ENCODE data around the gene UBE2QL1. TPM values are rescaled to one million over a fixed set of nuclear protein-coding genes. Genes with fewer than 3 reads are reported as not detected.

The UBE2QL1 gene
- total and polyA plus RNA-seq, 2 of the 8 experiments (the other 6 are each of a cell fraction or from before 2014, with no cell fraction given) = 0.43 to 0.65 TPM

GRCh38 chr5:6405591-6405990 lies 43.1 kb upstream of the UBE2QL1 start:
- Histone ChIP-seq H2BK20ac (ENCODE audit: low read length) (no peak overlapping the region), H4K91ac (replicated peaks; ENCODE audit: insufficient read length, low read length) (no peak overlapping the region), H3K27me3 (replicated peaks in 1 of 4; ENCODE audit: control insufficient read depth in 3 of 4, extremely low read depth in 1 of 4, insufficient read depth in 3 of 4, low read length in 3 of 4) (peaks cover 0 to 1% (median 0%) of the 10 kb centered on the region in 4 experiments; a peak in 1 of 7 replicates), H3K27ac (ENCODE audit: low read depth, low read length) (no peak overlapping the region), H4K5ac (ENCODE audit: insufficient read length, low read depth, low read length) (no peak overlapping the region), H3K23ac (ENCODE audit: insufficient read length) (no peak overlapping the region), H3K4me3 (ENCODE audit: extremely low read depth in 1 of 4, insufficient read depth in 2 of 4, low read depth in 3 of 4, low read length in 4 of 4) (no peak overlapping the region), H3K4me1 (replicated peaks in 1 of 4; ENCODE audit: control insufficient read depth in 3 of 4, insufficient read depth in 4 of 4, low read length in 3 of 4) (no peaks in the 10 kb centered on the region), H3K14ac (ENCODE audit: insufficient read length) (no peak overlapping the region), H2BK120ac (replicated peaks; ENCODE audit: low read depth, low read length) (no peak overlapping the region), H2BK5ac (ENCODE audit: low read depth, low read length) (no peak overlapping the region), H2AK5ac (ENCODE audit: low read depth, low read length) (no peak overlapping the region), H3K9ac (replicated peaks in 1 of 4; ENCODE audit: extremely low read depth in 1 of 4, low read depth in 3 of 4, low read length in 3 of 4) (no peak overlapping the region), H4K8ac (ENCODE audit: extremely low read depth, insufficient read depth, low read length) (no peak overlapping the region), H3K56ac (replicated peaks; ENCODE audit: insufficient read length, low read depth, low read length) (no peak overlapping the region), H3K9me3 (ENCODE audit: insufficient read depth in 2 of 2, low read depth in 1 of 2, low read length in 1 of 2) (no peaks in the 10 kb centered on the region), H3K4ac (replicated peaks; ENCODE audit: insufficient read length, low read depth, low read length) (no peak overlapping the region), H3K18ac (ENCODE audit: extremely low read depth, low read length) (no peak overlapping the region), H4K20me1 (replicated peaks in 1 of 2; ENCODE audit: control insufficient read depth in 1 of 2, insufficient read depth in 2 of 2, low read length in 2 of 2) (no peaks in the 10 kb centered on the region), H3K79me2 (ENCODE audit: control insufficient read depth in 1 of 2, insufficient read depth in 2 of 2, low read length in 2 of 2) (no peaks in the 10 kb centered on the region), H3K4me2 (ENCODE audit: insufficient read depth in 1 of 2, low read depth in 2 of 2, low read length in 2 of 2) (no peak overlapping the region), H3K23me2 (ENCODE audit: low read depth, low read length) (no peaks in the 10 kb centered on the region; the same call in 1 of the 2 replicates), H3K36me3 (ENCODE audit: control insufficient read depth in 2 of 4, insufficient read depth in 4 of 4, low read length in 3 of 4) (no peaks in the 10 kb centered on the region), H3K79me1 (ENCODE audit: low read depth, low read length) (no peaks in the 10 kb centered on the region), H2AFZ (ENCODE audit: low read length) (no peak overlapping the region), H2BK12ac (ENCODE audit: low read depth, low read length) (no peak overlapping the region), H2BK15ac (ENCODE audit: low read length) (no peak overlapping the region)
- POLR2A ChIA-PET (ENCODE audit: partially characterized antibody) = no interaction called here
- DNase-seq (ENCODE audit: low read depth in 1 of 2, low spot score in 2 of 2) (no peak), FAIRE-seq (no peak)
- CTCF ChIA-PET (ENCODE audit: partially characterized antibody) = no interaction called here
- WGBS, 2 experiments (ENCODE audit: extremely low coverage in 1 of 2, insufficient coverage in 1 of 2, insufficient read length in 1 of 2, insufficient replicate concordance in 2 of 2, low coverage in 1 of 2, low lambda C conversion rate in 2 of 2, missing lambda C conversion rate in 1 of 2) = 76% methylated on average over 4 of the region's 4 CpGs; no CpG with 5 or more reads in 1 of the 2 experiments
- TF ChIP-seq ASH2L (IDR thresholded peaks at IDR 0.05; ENCODE audit: low read length) = no peak
- TF ChIP-seq RBBP5 (IDR thresholded peaks at IDR 0.05; ENCODE audit: borderline replicate concordance, low read depth, low read length) = no peak
- TF ChIP-seq GTF2F1 (IDR thresholded peaks at IDR 0.05; ENCODE audit: borderline replicate concordance, low read depth, low read length) = no peak
- no peak for TF ChIP-seq SRF (IDR thresholded peaks at IDR 0.05; ENCODE audit: low read depth, low read length)
- TF ChIP-seq ATF3 (IDR thresholded peaks at IDR 0.05; ENCODE audit: insufficient read depth, low read depth, low read length) = no peak

Data from H1 (cell line).